Fibroblast of the aortic adventitia (primary cell): ENCODE data around the gene ATP6V0D1. TPM values are rescaled to one million over a fixed set of nuclear protein-coding genes. Genes with fewer than 3 reads are reported as not detected.

Source experiments
- DNase-seq: peaks from one replicate; pipeline ENCODE4 v3.0.0-alpha.2; 2010; ENCODE audit warnings: low read depth
- H3K4me3 ChIP-seq: 2 replicates; pipeline ENCODE4 v1.5.1; 2011; ENCODE audit warnings: low read depth, mild to moderate bottlenecking, control low read depth, low read length, moderate library complexity
- total RNA-seq: library from RNA; depleted of rRNA; stranded (reverse); fragments of >200 nt; gene quantifications from 2 replicates; pipeline ENCODE4 v1.2.3, GENCODE V29; 2012; ENCODE audit warnings: low replicate concordance
- TF ChIP-seq, protein P1 (sequence below): IDR thresholded peaks from 2 replicates; pipeline ENCODE4 v1.5.1; 2011; ENCODE audit warnings: mild to moderate bottlenecking, low read length, control low read depth, inconsistent platforms; ENCODE audit not compliant: insufficient read depth

Gene ATP6V0D1
- total RNA-seq, 1 donor: 114 TPM

DNA sequence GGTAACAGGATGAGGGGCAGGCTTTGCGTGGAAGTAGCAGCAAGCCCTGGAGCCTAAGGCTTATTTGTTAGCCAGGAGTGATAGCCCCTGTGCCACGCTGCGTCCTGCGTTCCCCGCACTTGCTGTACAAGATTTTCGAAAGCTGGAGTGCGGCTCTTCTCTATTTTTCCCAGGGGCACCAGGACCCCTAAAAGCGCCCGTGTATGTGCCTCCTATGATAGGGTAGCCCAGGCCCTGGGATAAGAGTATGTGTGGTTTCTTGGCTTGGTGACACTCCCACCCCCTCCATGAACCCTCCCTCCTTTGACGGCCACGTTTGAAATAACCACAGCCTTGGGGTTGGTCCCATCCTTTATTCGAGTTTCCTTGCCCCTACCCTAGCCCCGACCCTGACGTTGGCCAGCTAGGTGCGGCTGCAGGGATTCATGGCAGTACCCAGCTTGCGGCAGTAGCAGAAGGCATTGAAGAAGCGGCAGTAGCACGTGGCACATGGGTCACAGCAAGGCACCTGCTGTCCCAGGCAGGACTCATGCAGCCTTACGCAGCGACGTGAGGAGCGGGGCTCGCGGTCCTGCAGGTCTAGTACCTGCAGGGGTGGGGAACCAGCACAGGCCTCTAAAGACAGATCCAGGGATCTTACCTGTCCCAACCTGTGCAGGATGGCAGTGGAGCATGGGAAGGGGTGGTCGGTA, 1.4 kb upstream of the ATP6V0D1 start:
- TF ChIP-seq, protein P1, sequence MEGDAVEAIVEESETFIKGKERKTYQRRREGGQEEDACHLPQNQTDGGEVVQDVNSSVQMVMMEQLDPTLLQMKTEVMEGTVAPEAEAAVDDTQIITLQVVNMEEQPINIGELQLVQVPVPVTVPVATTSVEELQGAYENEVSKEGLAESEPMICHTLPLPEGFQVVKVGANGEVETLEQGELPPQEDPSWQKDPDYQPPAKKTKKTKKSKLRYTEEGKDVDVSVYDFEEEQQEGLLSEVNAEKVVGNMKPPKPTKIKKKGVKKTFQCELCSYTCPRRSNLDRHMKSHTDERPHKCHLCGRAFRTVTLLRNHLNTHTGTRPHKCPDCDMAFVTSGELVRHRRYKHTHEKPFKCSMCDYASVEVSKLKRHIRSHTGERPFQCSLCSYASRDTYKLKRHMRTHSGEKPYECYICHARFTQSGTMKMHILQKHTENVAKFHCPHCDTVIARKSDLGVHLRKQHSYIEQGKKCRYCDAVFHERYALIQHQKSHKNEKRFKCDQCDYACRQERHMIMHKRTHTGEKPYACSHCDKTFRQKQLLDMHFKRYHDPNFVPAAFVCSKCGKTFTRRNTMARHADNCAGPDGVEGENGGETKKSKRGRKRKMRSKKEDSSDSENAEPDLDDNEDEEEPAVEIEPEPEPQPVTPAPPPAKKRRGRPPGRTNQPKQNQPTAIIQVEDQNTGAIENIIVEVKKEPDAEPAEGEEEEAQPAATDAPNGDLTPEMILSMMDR: no peak
- H3K4me3 ChIP-seq: peak overlapping the region; percentile 70
- no peak for DNase-seq

- peak; percentile 67 for DNase-seq
- H3K4me3 ChIP-seq: peak overlapping the region; percentile 70
These were observed 740 bp upstream of the ATP6V0D1 start for GRCh38 chr16:67481561-67482232.

GRCh38 chr16:67477960-67478554, 2.9 kb downstream of the ATP6V0D1 start:
- TF ChIP-seq, protein P1: no peak
- DNase-seq: no peak

More at GRCh38 chr16:67481561-67482232, 740 bp upstream of the ATP6V0D1 start:
- TF ChIP-seq, protein P1: no peak

DNA sequence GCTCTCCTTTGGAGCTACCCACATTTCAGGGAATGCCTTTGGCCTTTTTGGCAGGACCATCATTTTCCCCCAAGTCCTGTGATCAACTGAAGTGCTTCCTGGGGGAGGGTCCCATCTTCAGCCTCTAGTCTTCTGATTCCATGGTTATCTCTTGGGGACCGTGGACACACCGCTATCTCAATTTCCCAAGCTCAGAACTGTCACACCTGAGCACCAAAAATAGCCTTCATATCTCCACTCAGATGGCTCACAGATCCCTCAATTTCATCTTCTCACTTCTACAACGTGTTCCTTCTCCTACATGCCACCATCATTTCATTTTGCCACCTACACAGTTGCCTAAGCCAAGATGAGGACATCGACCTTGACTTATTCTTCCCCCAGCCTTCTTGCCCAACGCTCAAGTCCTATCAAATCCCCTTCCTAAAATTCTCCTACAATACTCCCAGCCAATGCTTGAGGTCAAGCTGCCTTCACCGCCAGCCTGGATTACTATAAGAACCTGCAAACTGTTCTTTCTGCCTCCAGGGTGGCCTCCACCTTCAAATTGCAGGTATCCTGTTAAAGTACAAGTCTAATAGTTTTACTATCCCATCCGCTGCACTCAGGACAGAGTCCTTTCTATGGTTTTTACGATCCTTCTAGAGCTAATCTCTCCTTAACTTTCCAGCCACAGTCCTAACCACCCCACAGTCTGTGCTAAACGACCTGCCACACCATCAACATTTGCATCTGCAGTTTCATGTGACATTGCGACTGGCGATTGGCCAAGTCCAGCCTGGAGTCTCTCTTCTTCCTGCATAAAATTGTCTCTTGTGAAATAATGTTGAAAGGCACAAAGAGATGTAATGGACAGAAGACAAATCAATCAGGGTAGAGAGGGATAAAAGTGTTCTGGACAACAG, 6.2 kb downstream of the ATP6V0D1 start:
- TF ChIP-seq, protein P1: no peak
- DNase-seq: no peak
- H3K4me3 ChIP-seq: no peak overlapping the region

More at GRCh38 chr16:67477960-67478554, 2.9 kb downstream of the ATP6V0D1 start:
- H3K4me3 ChIP-seq: no peak overlapping the region

GRCh38 chr16:67471758-67472384, 9.1 kb downstream of the ATP6V0D1 start:
- TF ChIP-seq, protein P1: no peak
- no peak for DNase-seq
- no peak overlapping the region for H3K4me3 ChIP-seq

DNA sequence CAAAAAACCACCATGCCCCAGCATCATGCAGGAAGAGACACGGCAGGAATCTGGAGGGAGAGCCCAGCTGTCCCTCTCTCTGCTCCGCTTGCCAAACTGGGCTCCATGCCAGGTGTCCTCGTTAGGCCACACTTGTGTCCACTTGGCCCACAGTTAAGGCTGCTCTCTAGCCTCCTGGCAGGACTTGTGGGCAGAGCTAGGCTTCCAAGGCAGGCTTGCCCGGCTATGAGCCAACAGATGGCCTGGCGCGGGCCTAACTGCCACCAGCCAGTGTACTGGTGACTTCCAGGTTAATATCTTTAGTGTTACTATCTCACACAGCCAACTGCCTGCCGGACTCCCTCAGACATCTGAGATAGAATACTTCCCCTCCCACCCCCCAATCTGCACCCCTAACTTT, 10.6 kb downstream of the ATP6V0D1 start:
- TF ChIP-seq, protein P1: no peak
- H3K4me3 ChIP-seq: no peak overlapping the region
- no peak for DNase-seq
